Activated CD4-positive, alpha-beta T cell treated with anti-CD3 and anti-CD28 coated beads for 48 hours (primary cell): ENCODE measurements around the gene SHMT2.
"Not testable (repeated sequence)": the region's sequence is repeated elsewhere in the genome, so short reads cannot be mapped to it uniquely, and the experiment has no call there.

Experiments used
- DNase-seq: peaks from one replicate; pipeline ENCODE4 v3.0.0-alpha.2; 2020

Gene SHMT2

GRCh38 chr12:57272337-57273151 lies 43.0 kb downstream of the SHMT2 start:
- DNase-seq: no peak

- no peak for DNase-seq
Measured at GRCh38 chr12:57273516-57273915, 44.0 kb downstream of the SHMT2 start.

- DNase-seq: not testable (repeated sequence)
Measured at GRCh38 chr12:57276233-57276632, 46.7 kb downstream of the SHMT2 start.

- peak; percentile 55 for DNase-seq
Measured at GRCh38 chr12:57276935-57277563, 47.5 kb downstream of the SHMT2 start.

- no peak for DNase-seq
Measured at GRCh38 chr12:57278465-57279381, 49.2 kb downstream of the SHMT2 start.

- peak; percentile 83 for DNase-seq
Measured at GRCh38 chr12:57280211-57281062, 50.9 kb downstream of the SHMT2 start.

GRCh38 chr12:57282073-57282472 lies 52.6 kb downstream of the SHMT2 start:
- not testable (repeated sequence) for DNase-seq
